Stimulated activated CD4-positive, alpha-beta T cell treated with anti-CD3 and anti-CD28 coated beads, TNF-alpha, amount 100 ng/mL, for 4 hours (primary cell): ENCODE data around the gene UBE2E3.
"Not testable (repeated sequence)": the region's sequence is repeated elsewhere in the genome, so short reads cannot be mapped to it uniquely, and the experiment has no call there.

Source experiments
- DNase-seq, 3 experiments: peaks; one replicate each; pipeline ENCODE4 v3.0.0-alpha.2; 2020; ENCODE audit warnings: low read depth in 3 of 3

Gene UBE2E3

GRCh38 chr2:180980106-180980942 lies at the start of gene UBE2E3:
TSS of gene UBE2E3 (plus strand) at chr2:180980605. CDS start at chr2:180982043, 1,438 bp downstream.
- peak; percentile 61 to 70 (median 68) for DNase-seq

- no peak for DNase-seq
Measured at GRCh38 chr2:180931841-180932240, 48.6 kb upstream of the UBE2E3 start.

- DNase-seq: no peak
Measured at GRCh38 chr2:180933332-180933731, 47.1 kb upstream of the UBE2E3 start.

GRCh38 chr2:180934911-180935310 lies 45.5 kb upstream of the UBE2E3 start:
- no peak for DNase-seq

- DNase-seq: not testable (repeated sequence)
Measured at GRCh38 chr2:180937480-180937879, 42.9 kb upstream of the UBE2E3 start.

GRCh38 chr2:180938451-180938850 lies 42.0 kb upstream of the UBE2E3 start:
- DNase-seq: no peak

- no peak for DNase-seq
Measured at GRCh38 chr2:180943275-180943674, 37.1 kb upstream of the UBE2E3 start.

- DNase-seq: no peak
Measured at GRCh38 chr2:180944372-180944771, 36.0 kb upstream of the UBE2E3 start.

- no peak for DNase-seq
Measured at GRCh38 chr2:180947208-180947689, 33.2 kb upstream of the UBE2E3 start.

- no peak for DNase-seq
Measured at GRCh38 chr2:180949896-180950295, 30.5 kb upstream of the UBE2E3 start.

GRCh38 chr2:180952082-180952481 lies 28.3 kb upstream of the UBE2E3 start:
- DNase-seq: no peak

GRCh38 chr2:180952731-180953336 lies 27.6 kb upstream of the UBE2E3 start:
- DNase-seq: no peak

GRCh38 chr2:180953550-180953949 lies 26.9 kb upstream of the UBE2E3 start:
- DNase-seq: no peak

- DNase-seq: no peak
Measured at GRCh38 chr2:180955101-180955500, 25.3 kb upstream of the UBE2E3 start.

GRCh38 chr2:180959787-180960186 lies 20.6 kb upstream of the UBE2E3 start:
- DNase-seq: no peak

- no peak for DNase-seq
Measured at GRCh38 chr2:180960982-180961381, 19.4 kb upstream of the UBE2E3 start.

- no peak for DNase-seq
Measured at GRCh38 chr2:180962727-180963314, 17.6 kb upstream of the UBE2E3 start.

GRCh38 chr2:180966378-180966777 lies 14.0 kb upstream of the UBE2E3 start:
- no peak for DNase-seq

- no peak for DNase-seq
Measured at GRCh38 chr2:180969124-180969523, 11.3 kb upstream of the UBE2E3 start.

- no peak for DNase-seq
Measured at GRCh38 chr2:180970016-180970415, 10.4 kb upstream of the UBE2E3 start.

GRCh38 chr2:180971811-180972210 lies 8.6 kb upstream of the UBE2E3 start:
- DNase-seq: no peak

GRCh38 chr2:180975585-180975984 lies 4.8 kb upstream of the UBE2E3 start:
- no peak for DNase-seq
